GM12875 (cell line): ENCODE measurements around the gene IQCK.

Source experiments
- H3K4me3 ChIP-seq: one replicate; pipeline ENCODE4 v1.5.1; 2011; ENCODE audit warnings: low read depth, low read length, control low read depth
- CTCF ChIP-seq: IDR thresholded peaks from 2 replicates; pipeline ENCODE4 v1.5.1; 2011; ENCODE audit warnings: low read depth, mild to moderate bottlenecking, control low read depth, inconsistent platforms, low read length, moderate library complexity, borderline replicate concordance; ENCODE audit not compliant: insufficient read depth

Gene IQCK

DNA sequence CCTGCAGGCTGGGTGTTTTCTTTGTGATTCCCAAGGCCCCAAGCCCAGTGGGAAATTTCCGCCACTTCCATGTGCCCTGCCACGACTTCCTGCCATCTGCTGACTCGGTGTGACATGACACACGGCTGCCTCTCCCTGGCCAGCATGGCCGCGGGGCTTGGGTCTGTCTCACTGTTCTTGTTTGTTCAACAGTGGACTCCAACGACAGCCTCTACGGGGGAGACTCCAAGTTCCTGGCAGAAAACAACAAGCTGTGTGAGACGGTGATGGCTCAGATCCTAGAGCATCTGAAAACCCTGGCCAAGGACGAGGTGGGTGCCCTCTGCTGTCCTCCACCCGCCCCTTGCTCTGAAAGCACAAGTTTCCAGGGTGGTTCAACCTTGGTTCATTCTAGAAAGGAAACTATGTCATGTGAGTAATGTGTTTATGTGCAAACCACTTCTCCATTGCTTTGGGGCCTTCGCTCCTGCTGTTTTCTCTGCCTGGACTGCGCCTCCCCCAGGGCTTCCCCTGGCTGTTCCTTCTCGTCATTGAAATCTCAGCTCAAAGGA, 26.8 kb upstream of the IQCK start:
- no peak for TF ChIP-seq CTCF
- no peak overlapping the region for H3K4me3 ChIP-seq

GRCh38 chr16:19694989-19695388, 23.1 kb upstream of the IQCK start:
- TF ChIP-seq CTCF, result no peak

DNA sequence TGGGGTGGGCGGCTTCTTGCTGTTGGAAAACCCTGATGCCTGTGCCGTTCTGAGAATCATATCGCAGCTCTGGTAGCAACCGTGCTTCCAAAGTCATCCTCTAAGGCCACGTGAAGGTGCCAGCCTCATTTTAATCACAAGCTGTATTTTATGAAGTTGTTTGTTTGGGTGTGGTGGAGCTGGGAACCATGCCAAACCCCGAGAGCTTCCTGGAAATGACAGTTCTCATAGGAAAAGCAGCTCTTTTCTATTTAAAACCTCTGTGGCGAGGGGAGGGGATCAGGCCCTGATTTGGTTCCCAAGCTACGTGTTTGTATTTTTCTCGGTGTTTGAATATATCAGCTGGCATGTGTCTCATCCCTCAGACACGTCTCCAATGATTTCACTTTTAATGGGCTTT, 21.7 kb upstream of the IQCK start:
- no peak for TF ChIP-seq CTCF
- H3K4me3 ChIP-seq, result no peak overlapping the region

More at GRCh38 chr16:19694989-19695388, 23.1 kb upstream of the IQCK start:
- H3K4me3 ChIP-seq, result no peak overlapping the region

GRCh38 chr16:19696961-19697360, 21.1 kb upstream of the IQCK start:
- no peak overlapping the region for H3K4me3 ChIP-seq
- TF ChIP-seq CTCF, result no peak

DNA sequence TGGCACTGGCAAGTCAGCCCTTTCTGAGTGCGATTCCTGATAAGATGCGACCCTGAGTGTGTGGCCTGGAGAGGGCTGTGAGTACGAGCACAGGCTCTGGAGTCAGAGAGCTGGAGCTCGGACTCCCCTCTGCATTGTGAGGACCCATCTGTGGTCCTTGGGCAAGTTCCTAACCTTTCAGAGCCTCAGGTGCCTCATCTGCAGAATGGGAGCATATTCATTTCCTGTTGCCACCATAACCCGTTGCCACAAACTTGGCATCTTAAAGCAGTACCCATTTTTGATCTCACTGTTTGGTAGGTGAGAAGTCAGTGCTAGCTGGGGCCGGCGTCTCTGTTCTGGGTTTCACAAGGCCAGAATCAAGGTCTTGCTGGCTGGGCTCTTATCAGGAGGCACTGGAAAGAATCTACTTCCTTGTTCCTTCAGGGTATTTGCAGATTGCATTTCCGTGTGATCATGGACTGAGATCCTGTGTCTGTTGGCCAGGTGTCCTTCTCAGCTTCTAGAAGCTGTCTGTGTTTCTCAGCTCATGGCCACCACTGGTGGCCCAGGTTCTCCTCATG, 20.2 kb upstream of the IQCK start:
- no peak for TF ChIP-seq CTCF
- H3K4me3 ChIP-seq, result no peak overlapping the region

GRCh38 chr16:19698480-19699465, 19.3 kb upstream of the IQCK start:
- H3K4me3 ChIP-seq, result no peak overlapping the region
- TF ChIP-seq CTCF, result no peak
